ENCODE measurements around the gene SMCO1.
A peak's percentile ranks its signal among the peaks of the same experiment; 100 is the strongest.
"Not testable (repeated sequence)": the region's sequence is repeated elsewhere in the genome, so short reads cannot be mapped to it uniquely, and the experiment has no call there.

Gene SMCO1, protein sequence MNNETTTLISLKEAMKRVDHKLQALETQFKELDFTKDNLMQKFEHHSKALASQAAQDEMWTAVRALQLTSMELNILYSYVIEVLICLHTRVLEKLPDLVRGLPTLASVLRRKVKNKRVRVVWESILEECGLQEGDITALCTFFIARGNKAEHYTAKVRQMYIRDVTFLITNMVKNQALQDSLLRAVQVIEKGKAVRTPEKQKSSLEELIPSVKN

DNA sequence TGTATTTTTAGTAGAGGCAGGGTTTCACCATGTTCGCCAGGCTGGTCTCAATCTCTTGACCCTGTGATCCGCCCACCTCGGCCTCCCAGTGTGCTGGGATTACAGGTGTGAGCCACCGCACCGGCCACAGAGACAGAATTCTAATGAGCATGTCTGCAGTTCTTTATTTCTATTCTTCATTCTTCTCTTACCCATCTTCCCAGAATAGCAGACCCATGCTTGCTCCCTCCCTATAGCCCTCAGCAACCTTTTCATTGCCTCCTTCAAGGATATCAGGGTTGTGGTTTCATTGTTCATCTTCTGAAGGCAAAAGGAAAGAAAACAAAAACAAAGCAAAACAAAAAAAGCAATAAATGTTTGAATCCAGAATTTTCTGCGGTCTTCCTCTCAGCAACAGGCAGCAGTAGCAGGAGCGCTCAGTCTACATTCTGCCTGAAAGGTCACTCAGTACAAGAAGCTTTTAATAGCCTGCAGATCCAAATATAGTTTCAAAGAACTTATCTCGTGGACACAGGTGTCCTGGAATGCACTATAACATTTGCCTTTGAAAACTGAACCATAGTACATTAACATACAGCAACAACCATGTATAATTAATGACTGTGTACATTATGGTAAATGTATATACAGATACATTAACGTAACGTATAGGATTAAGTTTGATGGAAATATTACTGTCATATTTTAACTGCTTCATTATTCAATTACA, at the start of gene SMCO1:
Gene SMCO1 (minus strand): TSS at position 434 of the 709 bp plus-strand sequence. CDS start 137 bp downstream, at position 297.
- DNase-seq = no peak

DNA sequence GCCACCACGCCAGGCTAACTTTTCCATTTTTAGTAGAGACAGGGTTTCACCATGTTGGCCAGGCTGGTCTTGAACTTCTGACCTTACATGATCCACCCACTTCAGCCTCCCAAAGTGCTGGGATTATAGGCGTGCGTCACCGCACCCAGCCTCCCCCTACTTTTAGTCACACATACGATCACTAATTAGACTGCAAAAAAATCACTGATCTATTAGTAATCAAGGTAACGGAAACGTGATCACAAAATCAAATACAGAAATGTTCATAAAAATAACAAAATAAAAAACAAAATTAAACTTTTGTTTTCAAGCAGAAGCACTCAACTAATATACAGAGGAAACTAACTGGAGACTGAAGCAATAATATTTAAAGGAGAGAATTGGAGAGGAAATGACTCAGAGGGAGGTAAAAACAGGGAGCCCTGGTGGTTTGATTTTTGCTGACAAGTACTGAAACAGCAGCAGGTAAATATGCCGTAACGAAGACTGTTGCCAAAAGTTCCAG, 48.6 kb upstream of the SMCO1 start:
- peak; percentile 78 for DNase-seq

DNA sequence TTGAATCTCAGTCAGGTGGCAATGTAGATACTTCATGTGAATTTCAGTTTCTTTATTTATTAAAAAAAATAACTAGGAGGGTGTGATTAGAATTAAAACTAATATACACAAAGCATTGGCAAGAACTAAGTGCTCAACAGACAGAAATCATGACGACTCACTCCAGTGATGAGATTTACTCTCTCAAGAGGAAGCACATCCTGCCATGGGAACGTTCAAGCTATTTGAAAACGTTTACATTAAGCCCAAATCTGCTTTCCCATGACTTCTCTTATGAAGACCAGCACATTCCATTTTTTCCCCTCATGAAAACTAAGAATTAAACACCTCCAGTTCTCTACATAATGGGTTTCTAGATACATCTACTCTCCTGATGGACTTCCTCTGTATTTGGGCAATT, 44.7 kb upstream of the SMCO1 start:
- no peak for DNase-seq

DNA sequence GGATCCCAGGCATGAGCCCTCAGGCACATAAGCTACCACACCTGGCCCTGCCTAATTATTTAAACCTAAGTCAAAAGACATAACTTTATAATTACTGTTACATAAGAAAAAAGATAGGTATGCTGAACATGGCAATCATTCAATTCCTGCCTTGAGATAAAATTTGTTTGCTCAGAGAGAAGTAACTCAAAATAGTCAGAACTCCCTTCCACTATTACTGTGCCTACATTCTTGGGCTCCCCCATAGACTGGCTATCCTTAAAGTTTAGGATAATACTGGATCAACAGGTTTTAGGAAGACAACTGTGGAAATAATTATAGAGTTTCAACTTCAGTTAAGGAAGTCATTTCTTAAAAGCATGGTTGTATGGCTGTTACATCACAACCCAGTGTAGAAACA, 43.3 kb upstream of the SMCO1 start:
- DNase-seq = no peak

DNA sequence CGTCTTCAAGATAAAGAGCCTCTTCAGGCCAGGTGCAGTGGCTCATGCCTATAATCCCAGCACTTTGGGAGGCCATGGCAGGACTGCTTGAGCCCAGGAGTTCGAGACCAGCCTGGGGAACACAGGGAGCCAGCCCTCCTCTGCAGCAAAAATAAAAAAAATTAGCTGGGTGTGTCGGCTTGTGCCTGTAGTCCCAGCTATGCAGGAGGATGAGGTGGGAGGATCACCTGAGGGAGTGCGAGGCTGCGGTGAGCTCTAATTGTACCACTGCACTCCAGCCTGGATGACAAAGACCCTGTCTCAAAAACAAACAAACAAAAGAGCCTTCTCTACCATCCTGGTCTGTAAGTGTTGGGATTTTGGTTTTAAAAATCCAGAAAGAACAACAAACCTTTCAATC, 42.1 kb upstream of the SMCO1 start:
- no peak for DNase-seq

DNA sequence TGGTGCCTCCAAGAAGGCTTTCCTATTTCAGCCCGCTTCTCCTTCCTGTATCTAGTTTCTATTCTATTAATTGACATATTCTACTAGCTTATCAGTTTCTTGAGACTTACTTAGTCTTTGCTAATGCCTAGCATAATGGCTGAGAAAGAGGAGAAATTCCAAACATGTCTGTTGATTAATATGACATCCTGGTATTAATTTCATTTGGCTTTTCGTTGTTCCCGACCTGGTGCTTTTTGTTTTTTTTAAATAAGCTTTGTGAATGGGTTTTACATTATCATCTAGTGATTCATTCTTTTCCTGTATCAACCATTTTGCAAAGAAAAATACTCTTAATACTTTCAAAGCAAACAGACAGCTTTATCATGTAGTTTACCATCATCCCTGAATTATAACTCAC, 40.1 kb upstream of the SMCO1 start:
- no peak for DNase-seq

DNA sequence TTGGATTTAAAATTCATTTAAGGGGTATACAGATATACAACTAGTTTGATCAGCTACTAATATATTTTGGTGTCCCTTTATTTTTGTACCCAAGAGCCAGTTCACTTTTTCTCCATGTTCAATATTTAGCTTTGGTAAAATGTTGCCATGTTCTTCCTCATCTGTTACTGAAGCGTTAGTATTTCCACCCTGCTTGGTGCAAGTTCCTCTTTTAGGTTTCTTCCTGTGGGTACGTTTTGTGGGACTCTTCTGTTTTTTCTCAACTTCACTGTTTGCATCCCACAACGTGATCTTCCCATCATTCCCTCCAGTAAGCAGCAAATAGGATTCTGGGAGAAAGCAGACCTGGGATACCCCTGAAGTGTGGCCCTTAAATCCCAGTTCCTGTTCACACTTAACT, 39.1 kb upstream of the SMCO1 start:
- DNase-seq = no peak

DNA sequence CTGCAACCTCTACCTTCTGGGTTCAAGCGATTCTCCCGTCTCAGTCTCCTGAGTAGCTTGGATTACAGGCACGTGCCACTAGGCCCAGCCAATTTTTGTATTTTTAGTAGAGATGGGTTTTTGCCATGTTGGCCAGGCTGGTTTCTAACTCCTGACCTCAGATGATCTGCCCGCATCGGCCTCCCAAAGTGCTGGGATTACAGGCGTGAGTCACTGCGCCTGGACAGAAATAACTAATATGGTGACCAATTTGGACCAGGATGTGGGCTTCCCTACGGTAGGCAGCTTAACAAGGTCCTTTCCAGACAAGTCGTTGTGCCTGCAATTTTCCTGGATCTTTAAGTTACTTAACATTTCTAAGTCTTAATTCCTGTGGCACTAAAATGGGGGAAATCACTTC, 38.4 kb upstream of the SMCO1 start:
- DNase-seq = no peak

DNA sequence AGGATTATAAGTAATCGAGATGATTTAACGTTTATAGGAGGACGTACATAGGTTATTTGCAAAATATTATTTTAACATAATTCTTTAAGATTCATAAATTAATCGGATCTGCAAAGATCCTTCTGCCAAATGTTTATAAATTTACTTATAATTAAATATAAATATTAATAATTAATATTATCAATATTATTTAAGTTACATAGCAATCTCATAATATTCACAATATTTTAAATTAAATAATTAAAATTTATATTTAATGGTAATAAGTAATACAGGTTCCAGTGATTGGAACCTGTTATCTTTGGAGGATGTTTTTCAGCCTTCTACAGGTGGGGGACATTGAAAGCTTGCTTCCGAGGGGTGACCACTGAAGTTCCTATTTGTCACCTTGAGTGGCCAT, 37.1 kb upstream of the SMCO1 start:
- DNase-seq = no peak

DNA sequence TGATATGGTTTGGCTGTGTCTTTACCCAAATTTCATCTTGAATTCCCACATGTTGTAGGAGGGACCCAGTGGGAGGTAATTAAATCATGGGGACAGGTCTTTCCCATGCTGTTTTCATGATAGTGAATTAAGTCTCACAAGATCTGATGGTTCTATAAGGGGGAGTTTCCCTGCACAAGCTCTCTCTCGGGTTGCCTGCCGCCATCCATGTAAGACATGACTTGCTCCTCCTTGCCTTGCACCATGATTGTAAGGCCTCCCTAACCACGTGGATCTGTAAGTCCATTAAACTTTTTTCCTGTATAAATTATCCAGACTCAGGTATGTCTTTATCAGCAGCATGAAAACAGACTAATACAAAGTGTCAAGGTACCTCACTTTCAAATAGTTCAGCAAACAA, 35.0 kb upstream of the SMCO1 start:
- not testable (repeated sequence) for DNase-seq

DNA sequence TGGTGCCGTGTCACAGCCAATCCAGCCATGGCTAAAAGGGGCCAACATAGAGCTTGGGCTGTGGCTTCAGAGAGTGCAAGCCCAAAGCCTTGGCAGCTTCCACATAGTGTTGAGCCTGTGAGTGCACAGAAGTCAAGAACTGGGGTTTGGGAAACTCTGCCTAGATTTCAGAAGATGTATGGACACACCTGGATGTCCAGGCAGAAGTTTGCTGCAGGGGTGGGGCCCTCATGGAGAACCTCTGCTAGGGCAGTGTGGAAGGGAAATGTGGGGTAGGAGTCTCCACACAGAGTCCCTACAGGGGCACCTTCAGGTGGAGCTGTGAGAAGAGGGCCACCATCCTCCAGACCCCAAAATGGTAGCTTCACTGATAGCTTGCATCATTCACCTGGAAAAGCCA, 34.2 kb upstream of the SMCO1 start:
- DNase-seq = not testable (repeated sequence)

DNA sequence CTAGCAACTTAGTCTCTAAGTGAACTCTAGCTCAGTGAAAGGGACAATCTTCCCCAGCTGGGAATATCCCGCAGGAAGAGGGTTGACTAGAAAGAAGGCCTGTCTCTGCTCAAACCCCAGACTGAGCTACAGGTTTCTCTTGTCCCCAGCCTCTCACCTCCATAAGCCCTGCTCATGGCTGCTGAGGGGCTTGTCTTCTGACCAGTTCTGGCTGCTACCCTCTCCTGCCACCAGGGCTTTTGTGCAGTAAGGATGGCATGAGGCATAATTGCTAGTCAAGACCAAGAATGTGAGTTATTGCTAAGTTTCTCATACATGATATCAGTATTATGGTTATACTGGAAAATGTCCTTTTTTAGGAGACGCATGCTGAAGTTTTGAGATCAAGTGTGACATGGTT, 31.9 kb upstream of the SMCO1 start:
- DNase-seq = no peak

DNA sequence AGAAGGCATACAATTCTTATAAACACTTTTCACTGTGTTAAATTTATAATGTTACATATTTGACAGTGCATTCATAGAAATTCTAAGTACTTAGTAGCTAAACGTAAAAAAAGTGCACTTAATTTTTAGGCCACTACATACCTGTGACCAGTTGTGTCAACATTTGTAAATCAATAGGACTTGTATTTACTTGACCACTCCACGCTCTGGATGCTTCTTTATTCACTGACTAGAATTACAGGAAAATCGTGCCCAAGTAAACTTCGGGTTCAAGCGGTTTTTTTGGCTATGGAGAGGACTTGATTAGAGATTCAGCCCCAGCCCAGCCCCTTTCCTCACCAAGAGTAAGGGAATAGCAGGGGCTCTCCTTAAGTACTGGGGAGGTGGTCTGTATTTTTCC, 31.4 kb upstream of the SMCO1 start:
- DNase-seq = no peak

DNA sequence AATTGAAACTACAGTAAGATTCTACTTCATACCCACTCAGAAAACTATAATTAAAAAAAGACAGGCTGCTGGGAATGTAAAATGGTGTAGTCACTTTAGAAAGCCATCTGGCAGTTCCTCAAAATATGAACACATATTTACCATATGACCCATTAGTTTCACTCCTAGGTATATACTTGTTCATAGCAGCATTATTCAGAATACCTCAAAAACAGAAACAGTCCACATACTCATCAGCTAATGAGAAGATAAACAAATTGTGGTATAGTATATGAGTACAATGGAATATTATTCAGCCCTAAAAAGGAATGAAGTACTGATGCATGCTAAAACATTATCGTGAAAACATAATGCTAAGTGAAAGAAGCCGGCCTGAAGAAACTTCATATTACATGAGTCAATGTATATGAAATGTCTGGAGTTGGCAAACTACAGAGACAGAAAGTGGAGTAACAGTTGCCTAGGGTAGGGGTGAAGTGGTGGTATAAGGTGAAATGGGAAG, 29.4 kb upstream of the SMCO1 start:
- no peak for DNase-seq

DNA sequence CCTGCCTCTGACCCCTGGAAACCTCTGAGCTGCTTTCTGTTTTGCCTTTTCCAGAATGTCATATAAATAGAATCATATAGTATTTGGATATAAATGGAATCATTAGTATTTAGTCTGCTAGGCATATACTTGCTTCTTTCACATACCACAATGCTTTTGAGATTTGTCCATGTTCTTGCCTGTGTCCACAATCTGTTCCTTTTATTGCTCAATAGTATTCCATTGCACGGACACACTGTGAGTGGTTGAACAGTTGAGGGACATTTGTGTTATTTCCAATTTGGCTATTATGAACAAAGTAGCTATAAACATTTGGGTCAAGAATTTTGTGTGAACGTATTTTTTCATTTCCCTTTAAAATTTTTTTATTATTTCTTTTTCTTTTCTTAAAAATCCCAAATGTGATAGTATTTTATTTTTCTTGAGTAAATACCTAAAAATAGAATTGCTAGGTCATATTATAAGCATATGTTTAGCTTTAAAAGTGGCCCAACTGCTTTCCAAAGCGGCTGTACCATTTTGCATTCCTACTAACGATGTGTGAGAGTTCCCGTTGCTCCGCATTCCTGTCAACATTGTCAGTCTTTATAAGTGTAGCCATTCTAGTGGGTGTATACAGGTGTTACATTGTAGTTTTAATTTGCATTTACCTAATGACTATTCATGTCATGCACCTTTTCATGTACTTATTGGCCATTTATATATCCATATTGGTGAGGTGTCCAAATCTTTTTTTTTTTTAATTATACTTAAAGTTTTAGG, 26.7 kb upstream of the SMCO1 start:
- no peak for DNase-seq

DNA sequence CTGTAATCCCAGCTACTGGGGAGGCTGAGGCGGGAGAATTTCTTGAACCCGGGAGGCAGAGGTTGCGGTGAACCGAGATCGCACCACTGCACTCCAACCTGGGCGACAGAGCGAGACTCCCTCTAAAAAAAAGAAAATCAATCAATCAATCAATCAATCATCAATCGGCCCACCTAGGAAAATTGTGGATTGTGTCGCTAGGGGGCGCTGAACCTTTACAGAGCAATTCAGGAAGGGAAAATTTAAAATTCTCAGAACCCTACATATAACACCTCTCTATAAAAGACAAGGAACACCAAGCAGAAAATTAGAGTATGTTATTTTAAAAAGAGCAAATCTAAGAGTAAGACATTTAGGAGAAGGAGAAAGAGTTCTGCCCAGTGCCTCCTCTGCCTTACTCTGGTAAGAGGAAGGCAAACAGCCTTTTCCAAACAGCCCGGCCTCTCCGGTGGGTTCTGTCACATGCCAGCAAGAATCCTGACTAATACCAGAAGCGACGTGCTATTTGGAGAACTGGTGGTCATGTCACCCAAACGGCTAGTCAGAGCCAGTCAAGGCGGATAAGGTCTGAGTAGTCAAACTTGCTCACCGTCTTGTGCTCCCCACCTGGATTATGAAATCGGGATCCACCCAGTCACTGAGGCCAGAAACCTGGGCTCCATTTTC, 22.3 kb upstream of the SMCO1 start:
- peak; percentile 61 for DNase-seq

DNA sequence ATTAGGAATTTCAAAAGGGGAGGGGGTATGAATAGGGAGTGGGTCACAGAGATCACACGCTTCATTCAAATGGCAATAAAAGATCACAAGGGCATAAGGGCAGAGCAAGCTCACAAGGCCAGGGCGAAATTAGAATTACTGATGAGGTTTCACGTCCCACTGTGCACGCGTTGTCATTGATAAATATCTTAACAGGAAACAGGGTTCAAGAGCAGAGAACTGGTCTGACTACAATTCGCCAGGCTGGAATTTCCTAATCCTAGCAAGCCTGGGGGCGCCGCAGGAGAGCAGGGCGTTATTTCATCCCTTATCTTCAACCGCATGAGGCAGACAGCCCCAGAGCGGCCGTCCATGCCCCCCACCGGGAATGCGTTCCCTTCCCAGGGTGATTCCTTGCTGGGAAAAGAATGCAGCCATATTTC, 18.1 kb upstream of the SMCO1 start:
- DNase-seq = no peak

DNA sequence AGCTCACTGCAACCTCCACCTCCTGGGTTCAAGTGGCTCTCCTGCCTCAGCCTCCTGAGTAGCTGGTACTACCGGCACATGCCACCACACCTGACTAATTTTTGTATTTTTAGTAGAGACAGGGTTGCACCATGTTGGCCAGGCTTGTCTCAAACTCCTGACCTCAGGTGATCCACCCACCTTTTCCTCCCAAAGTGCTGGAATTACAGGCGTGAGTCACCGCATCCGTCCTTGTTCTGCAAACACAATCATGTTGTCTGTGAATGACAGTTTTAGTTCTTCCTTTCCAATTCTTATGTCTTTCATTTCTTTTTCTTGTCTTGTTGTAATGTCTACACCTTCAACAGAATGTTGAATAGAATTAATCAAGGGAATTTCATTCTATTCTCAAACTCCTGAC, 16.3 kb upstream of the SMCO1 start:
- no peak for DNase-seq

DNA sequence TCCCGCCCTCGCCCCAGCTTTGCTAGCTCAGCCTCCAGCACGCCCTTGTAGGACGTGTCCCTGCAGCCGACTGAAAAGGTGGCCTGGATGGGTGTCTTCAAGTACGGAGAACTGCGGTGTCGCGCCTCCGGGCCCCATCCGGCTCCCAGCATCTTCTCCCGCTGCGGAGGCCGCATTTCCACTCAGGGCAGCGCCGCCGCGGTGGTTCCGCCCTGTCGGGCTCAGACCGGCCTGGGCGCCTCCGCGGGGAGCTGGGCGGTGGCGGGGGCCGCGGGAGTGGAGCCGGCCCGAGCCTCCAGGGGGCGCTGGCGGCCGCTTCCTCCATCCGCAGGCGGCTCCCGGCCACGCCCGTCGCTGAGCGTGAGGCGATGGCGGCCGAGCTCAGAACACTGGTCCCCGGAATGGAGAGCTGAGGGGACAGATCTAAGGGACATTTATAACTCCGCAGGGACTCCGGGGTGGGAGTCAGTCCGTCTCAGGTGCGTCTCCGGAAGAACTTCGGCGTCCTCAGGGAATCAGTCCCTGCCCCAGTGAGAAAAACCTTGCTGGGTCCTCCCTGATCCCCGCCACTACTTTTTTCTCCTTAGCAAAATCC, 13.6 kb upstream of the SMCO1 start:
- DNase-seq = peak; percentile 90

DNA sequence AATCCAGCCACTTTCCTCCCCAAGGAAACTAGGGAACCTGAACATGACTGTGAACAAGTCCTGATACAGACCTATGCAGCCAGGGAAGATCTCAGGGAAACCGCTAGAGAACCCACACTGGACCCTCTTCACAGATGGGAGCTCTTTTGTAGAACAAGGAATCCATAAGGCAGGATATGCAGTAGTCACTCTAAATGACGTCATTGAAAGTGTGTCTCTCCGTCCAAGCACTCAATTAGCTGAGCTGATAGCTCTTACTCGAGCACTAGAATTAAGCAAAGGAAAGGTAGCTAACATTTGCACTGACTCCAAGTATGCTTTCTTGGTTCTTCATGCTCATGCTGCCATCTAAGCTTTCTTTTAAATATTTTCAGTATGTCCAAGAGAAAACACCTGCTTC, 10.0 kb upstream of the SMCO1 start:
- DNase-seq = no peak

DNA sequence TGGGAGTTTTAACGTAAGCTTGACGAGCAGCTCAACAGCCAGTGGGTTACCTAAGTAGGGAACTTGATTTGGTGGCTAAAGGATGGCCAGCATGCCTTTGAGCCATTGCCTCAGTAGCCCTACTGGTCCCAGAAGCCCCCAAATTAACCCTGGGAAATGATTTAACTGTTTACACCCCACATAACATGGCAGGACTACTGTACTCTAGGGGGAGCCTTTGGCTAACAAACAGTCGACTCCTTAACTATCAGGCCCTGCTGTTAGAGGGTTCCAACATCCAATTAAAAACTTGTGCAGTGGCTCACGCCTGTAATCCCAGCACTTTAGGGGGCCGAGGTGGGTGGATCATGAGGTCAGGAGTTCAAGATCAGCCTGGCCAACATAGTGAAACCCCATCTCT, 9.4 kb upstream of the SMCO1 start:
- DNase-seq = no peak

DNA sequence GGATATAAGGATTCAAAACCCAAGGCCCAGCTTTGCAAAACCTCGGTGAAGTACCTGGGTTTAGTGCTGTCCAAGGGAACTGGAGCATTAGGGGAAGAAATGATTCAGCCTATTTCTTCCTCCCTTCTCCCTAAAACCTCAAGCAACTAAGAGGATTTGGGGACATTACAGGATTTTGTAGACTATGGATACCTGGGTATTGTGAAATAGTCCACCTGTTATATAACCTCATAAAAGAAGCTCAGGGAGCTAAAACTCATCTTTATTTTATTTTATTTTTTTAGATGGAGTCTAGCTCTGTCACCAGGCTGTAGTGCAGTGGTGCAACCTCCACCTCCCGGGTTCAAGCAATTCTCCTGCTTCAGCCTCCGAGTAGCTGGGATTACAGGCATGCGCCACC, 8.7 kb upstream of the SMCO1 start:
- DNase-seq = no peak

DNA sequence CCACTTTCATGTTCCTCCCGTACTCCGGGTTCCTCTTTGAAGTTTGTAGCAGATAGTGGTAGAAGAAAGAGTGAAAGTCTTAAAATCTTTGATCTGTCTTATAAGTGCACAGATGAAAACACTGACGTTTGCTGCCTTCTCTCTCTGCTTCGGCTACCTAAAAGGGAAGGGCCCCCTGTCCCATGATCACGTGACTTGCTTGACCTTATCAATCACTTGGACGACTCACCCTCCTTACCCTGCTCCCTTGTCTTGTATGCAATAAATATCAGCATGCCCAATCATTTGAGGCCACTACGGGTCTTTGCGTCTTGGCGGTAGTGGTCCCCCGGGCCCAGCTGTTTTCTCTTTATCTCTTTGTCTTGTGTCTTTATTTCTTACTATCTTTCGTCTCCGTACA, 6.1 kb upstream of the SMCO1 start:
- not testable (repeated sequence) for DNase-seq

Measured in activated CD4-positive, alpha-beta T cell treated with anti-CD3 and anti-CD28 coated beads, Interleukin-10, Interleukin-2, amounts not matched to agents 100 ng/mL and 50 ng/mL, durations not matched to agents 16 hours and 8 hours (primary cell).